SU-DHL-6 (cell line): ENCODE measurements around the gene KAT6B.

Experiments
- CTCF ChIP-seq: fragments of 200-600 bp; sonication (generic); IDR thresholded peaks from one replicate; pipeline ENCODE4 v1.5.1; 2017; ENCODE audit warnings: antibody characterized with exemption, mild to moderate bottlenecking, low read length, moderate library complexity; ENCODE audit not compliant: insufficient read depth, poor library complexity, severe bottlenecking
- EZH2phosphoT487 ChIP-seq: fragments of 200-600 bp; sonication (generic), shearing (Covaris generic); conservative IDR thresholded peaks from 2 replicates; pipeline ENCODE4 v1.6.1; 2018; ENCODE audit warnings: mild to moderate bottlenecking, antibody characterized with exemption, low read length, moderate library complexity, mixed read lengths

- TF ChIP-seq CTCF = no peak
- TF ChIP-seq EZH2phosphoT487 = no peak
Observed at GRCh38 chr10:75029420-75029819, 203.0 kb downstream of the KAT6B start.
